IPS-20b (cell line): ENCODE data around the gene CHST12.
"Not testable (repeated sequence)": the region's sequence is repeated elsewhere in the genome, so short reads cannot be mapped to it uniquely, and the experiment has no call there.

Experiments
- H3K27ac ChIP-seq: one replicate; pipeline ENCODE4 v1.5.1; 2013; ENCODE audit warnings: low read length
- H3K27me3 ChIP-seq: 2 replicates; pipeline ENCODE4 v1.6.1; 2013; ENCODE audit warnings: mild to moderate bottlenecking, low read length, inconsistent platforms; ENCODE audit not compliant: insufficient read depth
- H3K36me3 ChIP-seq: 2 replicates; pipeline ENCODE4 v1.6.1; 2013; ENCODE audit warnings: low read depth, mild to moderate bottlenecking, inconsistent platforms, low read length, moderate library complexity; ENCODE audit not compliant: insufficient read depth
- H3K4me1 ChIP-seq: 2 replicates; pipeline ENCODE4 v1.6.1; 2013; ENCODE audit warnings: mild to moderate bottlenecking, control low read depth, inconsistent platforms, low read length, moderate library complexity; ENCODE audit not compliant: insufficient read depth
- H3K4me3 ChIP-seq: 2 replicates; pipeline ENCODE4 v1.5.1; 2013; ENCODE audit warnings: mild to moderate bottlenecking, low read length, inconsistent platforms
- H3K9ac ChIP-seq: 2 replicates; pipeline ENCODE4 v1.6.1; 2013; ENCODE audit warnings: low read depth, mild to moderate bottlenecking, inconsistent platforms, low read length, moderate library complexity
- H3K9me3 ChIP-seq: 2 replicates; pipeline ENCODE4 v1.6.1; 2013; ENCODE audit warnings: mild to moderate bottlenecking, low read depth, low read length, inconsistent platforms; ENCODE audit not compliant: insufficient read depth

CHST12 gene

GRCh38 chr7:2379821-2380450, 23.5 kb upstream of the CHST12 start:
- H3K9me3 ChIP-seq: no peaks in the 10 kb centered on the region
- no peaks in the 10 kb centered on the region for H3K27me3 ChIP-seq
- no peaks in the 10 kb centered on the region for H3K4me1 ChIP-seq
- no peak overlapping the region for H3K27ac ChIP-seq
- peaks cover 68% of the 10 kb centered on the region for H3K36me3 ChIP-seq
- no peak overlapping the region for H3K9ac ChIP-seq
- H3K4me3 ChIP-seq: no peak overlapping the region

- Histone ChIP-seq H3K9ac (no peak overlapping the region), H3K9me3 (no peaks in the 10 kb centered on the region), H3K27ac (no peak overlapping the region), H3K4me1 (no peaks in the 10 kb centered on the region), H3K4me3 (no peak overlapping the region), H3K36me3 (peaks cover 63% of the 10 kb centered on the region), H3K27me3 (no peaks in the 10 kb centered on the region)
Observed at GRCh38 chr7:2380461-2380860, 22.9 kb upstream of the CHST12 start.

- Histone ChIP-seq H3K36me3 (peaks cover 55% of the 10 kb centered on the region), H3K27me3 (no peaks in the 10 kb centered on the region), H3K27ac (no peak overlapping the region), H3K9ac (no peak overlapping the region), H3K4me1 (no peaks in the 10 kb centered on the region), H3K4me3 (no peak overlapping the region), H3K9me3 (no peaks in the 10 kb centered on the region)
Observed at GRCh38 chr7:2381227-2381626, 22.2 kb upstream of the CHST12 start.

- no peaks in the 10 kb centered on the region for H3K9me3 ChIP-seq
- H3K27ac ChIP-seq: no peak overlapping the region
- H3K4me1 ChIP-seq: no peaks in the 10 kb centered on the region
- H3K36me3 ChIP-seq: peaks cover 48% of the 10 kb centered on the region
- H3K27me3 ChIP-seq: no peaks in the 10 kb centered on the region
- H3K4me3 ChIP-seq: no peak overlapping the region
- no peak overlapping the region for H3K9ac ChIP-seq
Observed at GRCh38 chr7:2381881-2382509, 21.4 kb upstream of the CHST12 start.

GRCh38 chr7:2383543-2384274, 19.7 kb upstream of the CHST12 start:
- Histone ChIP-seq H3K9me3 (no peaks in the 10 kb centered on the region), H3K27me3 (no peaks in the 10 kb centered on the region), H3K36me3 (peaks cover 35% of the 10 kb centered on the region), H3K9ac (no peak overlapping the region), H3K27ac (no peak overlapping the region), H3K4me3 (no peak overlapping the region), H3K4me1 (no peaks in the 10 kb centered on the region)

GRCh38 chr7:2384354-2385243, 18.8 kb upstream of the CHST12 start:
- Histone ChIP-seq H3K27me3 (no peaks in the 10 kb centered on the region), H3K36me3 (peaks cover 26% of the 10 kb centered on the region), H3K9ac (no peak overlapping the region), H3K4me3 (no peak overlapping the region), H3K27ac (no peak overlapping the region), H3K9me3 (no peaks in the 10 kb centered on the region), H3K4me1 (no peaks in the 10 kb centered on the region)

GRCh38 chr7:2386122-2386521, 17.3 kb upstream of the CHST12 start:
- H3K36me3 ChIP-seq: peaks cover 11% of the 10 kb centered on the region
- H3K27ac ChIP-seq, H3K9ac ChIP-seq, H3K4me1 ChIP-seq, H3K9me3 ChIP-seq, H3K4me3 ChIP-seq, H3K27me3 ChIP-seq: not testable (repeated sequence)

- H3K9ac ChIP-seq: no peak overlapping the region
- H3K27ac ChIP-seq: no peak overlapping the region
- no peaks in the 10 kb centered on the region for H3K27me3 ChIP-seq
Observed at GRCh38 chr7:2386964-2387669, 16.3 kb upstream of the CHST12 start.

GRCh38 chr7:2387897-2388636, 15.3 kb upstream of the CHST12 start:
- Histone ChIP-seq H3K9me3 (no peaks in the 10 kb centered on the region), H3K9ac (no peak overlapping the region), H3K27ac (no peak overlapping the region), H3K4me1 (no peaks in the 10 kb centered on the region), H3K36me3 (no peaks in the 10 kb centered on the region), H3K4me3 (no peak overlapping the region), H3K27me3 (no peaks in the 10 kb centered on the region)

More at GRCh38 chr7:2386964-2387669, 16.3 kb upstream of the CHST12 start:
- H3K4me1 ChIP-seq: no peaks in the 10 kb centered on the region
- peaks cover 1% of the 10 kb centered on the region; the same call in 1 of the 2 replicates for H3K36me3 ChIP-seq
- H3K4me3 ChIP-seq: no peak overlapping the region
- H3K9me3 ChIP-seq: no peaks in the 10 kb centered on the region

- Histone ChIP-seq H3K4me1 (no peaks in the 10 kb centered on the region), H3K27ac (no peak overlapping the region), H3K9ac (no peak overlapping the region), H3K36me3 (no peaks in the 10 kb centered on the region), H3K4me3 (no peak overlapping the region), H3K9me3 (no peaks in the 10 kb centered on the region), H3K27me3 (no peaks in the 10 kb centered on the region)
Observed at GRCh38 chr7:2388637-2388954, 14.8 kb upstream of the CHST12 start.
